ENCODE data around the gene ZNF664.

- TF ChIP-seq CTCF (conservative IDR thresholded peaks at IDR 0.05; ENCODE audit: low read depth, low read length) (no peak), POLR2A (IDR thresholded peaks at IDR 0.05; ENCODE audit: low read depth, low read length) (no peak), SMC3 (IDR thresholded peaks at IDR 0.05; ENCODE audit: low read depth, low read length) (no peak), RFX5 (IDR thresholded peaks at IDR 0.05; ENCODE audit: low read depth, low read length) (peak; percentile 50; the same call in 1 of the 2 replicates), FOS (IDR thresholded peaks at IDR 0.05; ENCODE audit: low read depth, low read length) (no peak), MAFK (IDR thresholded peaks at IDR 0.05; ENCODE audit: low read depth, low read length) (no peak), MAZ (IDR thresholded peaks at IDR 0.05; ENCODE audit: borderline replicate concordance, low read depth, low read length) (no peak), RAD21 (IDR thresholded peaks at IDR 0.05; ENCODE audit: low read length) (no peak), RCOR1 (IDR thresholded peaks at IDR 0.05; ENCODE audit: insufficient replicate concordance, low read length) (no peak), CHD1 (IDR thresholded peaks at IDR 0.05; ENCODE audit: low read depth, low read length) (no peak), BHLHE40 (IDR thresholded peaks at IDR 0.05; ENCODE audit: low read depth, low read length) (0 out of 2 replicates have a peak, but pooled peaks have one; percentile 3)
These were observed 30.8 kb upstream of the ZNF664 start for GRCh38 chr12:123942238-123942653.

All from IMR-90 (cell line).